Measurements from ENCODE around the gene NTSR1. TPM values are rescaled to one million over a fixed set of nuclear protein-coding genes. Genes with fewer than 3 reads are reported as not detected.

The NTSR1 gene
- total and polyA plus RNA-seq, 4 donors, result 1.3 to 6.1 (median 3.9) TPM

GRCh38 chr20:62712606-62713005, 4.0 kb downstream of the NTSR1 start:
- WGBS (ENCODE audit: insufficient coverage), result 90% methylated on average over 7 of the region's 8 CpGs
- DNase-seq (ENCODE audit: low read depth in 4 of 6, low spot score in 6 of 6), result no peak
- Histone ChIP-seq H3K4me1 (ENCODE audit: control insufficient read depth, insufficient read depth, low read length) (peaks cover 20% of the 10 kb centered on the region), H3K27me3 (ENCODE audit: control insufficient read depth, insufficient read depth, low read length) (peaks cover 43% of the 10 kb centered on the region), H3K9me3 (ENCODE audit: control insufficient read depth, insufficient read depth, low read length) (no peaks in the 10 kb centered on the region), H3K36me3 (ENCODE audit: control insufficient read depth, insufficient read depth, low read length) (no peaks in the 10 kb centered on the region), H3K4me3 (ENCODE audit: low read depth, low read length) (no peak overlapping the region), H3K27ac (ENCODE audit: low read depth, low read length) (no peak overlapping the region)

- H3K27me3 ChIP-seq (ENCODE audit: control insufficient read depth, insufficient read depth, low read length), result peaks cover 37% of the 10 kb centered on the region
- peaks cover 13% of the 10 kb centered on the region for H3K4me1 ChIP-seq (ENCODE audit: control insufficient read depth, insufficient read depth, low read length)
- H3K27ac ChIP-seq (ENCODE audit: low read depth, low read length), result no peak overlapping the region
- no peak for DNase-seq (ENCODE audit: low read depth in 4 of 6, low spot score in 6 of 6)
- no peak overlapping the region for H3K4me3 ChIP-seq (ENCODE audit: low read depth, low read length)
- H3K9me3 ChIP-seq (ENCODE audit: control insufficient read depth, insufficient read depth, low read length), result no peaks in the 10 kb centered on the region
- H3K36me3 ChIP-seq (ENCODE audit: control insufficient read depth, insufficient read depth, low read length), result no peaks in the 10 kb centered on the region
- 97% methylated on average over 6 of the region's 10 CpGs for WGBS (ENCODE audit: insufficient coverage)
These were observed 5.4 kb downstream of the NTSR1 start for GRCh38 chr20:62714006-62714405.

GRCh38 chr20:62714799-62715198, 6.2 kb downstream of the NTSR1 start:
- H3K27me3 ChIP-seq (ENCODE audit: control insufficient read depth, insufficient read depth, low read length), result peaks cover 29% of the 10 kb centered on the region
- peaks cover 2% of the 10 kb centered on the region for H3K9me3 ChIP-seq (ENCODE audit: control insufficient read depth, insufficient read depth, low read length)
- no peak overlapping the region for H3K27ac ChIP-seq (ENCODE audit: low read depth, low read length)
- WGBS (ENCODE audit: insufficient coverage), result 92% methylated on average over 6 of the region's 6 CpGs
- H3K4me1 ChIP-seq (ENCODE audit: control insufficient read depth, insufficient read depth, low read length), result peaks cover 13% of the 10 kb centered on the region
- H3K36me3 ChIP-seq (ENCODE audit: control insufficient read depth, insufficient read depth, low read length), result no peaks in the 10 kb centered on the region
- no peak for DNase-seq (ENCODE audit: low read depth in 4 of 6, low spot score in 6 of 6)
- no peak overlapping the region for H3K4me3 ChIP-seq (ENCODE audit: low read depth, low read length)

GRCh38 chr20:62715201-62715600, 6.6 kb downstream of the NTSR1 start:
- peaks cover 25% of the 10 kb centered on the region for H3K27me3 ChIP-seq (ENCODE audit: control insufficient read depth, insufficient read depth, low read length)
- H3K9me3 ChIP-seq (ENCODE audit: control insufficient read depth, insufficient read depth, low read length), result peaks cover 5% of the 10 kb centered on the region
- 95% methylated on average over 10 of the region's 10 CpGs for WGBS (ENCODE audit: insufficient coverage)
- no peak overlapping the region for H3K27ac ChIP-seq (ENCODE audit: low read depth, low read length)
- DNase-seq (ENCODE audit: low read depth in 4 of 6, low spot score in 6 of 6), result no peak
- H3K4me1 ChIP-seq (ENCODE audit: control insufficient read depth, insufficient read depth, low read length), result peaks cover 12% of the 10 kb centered on the region
- no peaks in the 10 kb centered on the region for H3K36me3 ChIP-seq (ENCODE audit: control insufficient read depth, insufficient read depth, low read length)
- H3K4me3 ChIP-seq (ENCODE audit: low read depth, low read length), result no peak overlapping the region

GRCh38 chr20:62716198-62716940, 7.7 kb downstream of the NTSR1 start:
- DNase-seq (ENCODE audit: low read depth in 4 of 6, low spot score in 6 of 6), result no peak
- 77% methylated on average over 29 of the region's 30 CpGs for WGBS (ENCODE audit: insufficient coverage)
- Histone ChIP-seq H3K4me1 (ENCODE audit: control insufficient read depth, insufficient read depth, low read length) (peaks cover 8% of the 10 kb centered on the region), H3K27me3 (ENCODE audit: control insufficient read depth, insufficient read depth, low read length) (peaks cover 14% of the 10 kb centered on the region), H3K4me3 (ENCODE audit: low read depth, low read length) (no peak overlapping the region), H3K36me3 (ENCODE audit: control insufficient read depth, insufficient read depth, low read length) (no peaks in the 10 kb centered on the region), H3K27ac (ENCODE audit: low read depth, low read length) (no peak overlapping the region), H3K9me3 (ENCODE audit: control insufficient read depth, insufficient read depth, low read length) (peaks cover 7% of the 10 kb centered on the region)

GRCh38 chr20:62716941-62717310, 8.3 kb downstream of the NTSR1 start:
- H3K4me3 ChIP-seq (ENCODE audit: low read depth, low read length), result no peak overlapping the region
- peaks cover 3% of the 10 kb centered on the region for H3K4me1 ChIP-seq (ENCODE audit: control insufficient read depth, insufficient read depth, low read length)
- no peak overlapping the region for H3K27ac ChIP-seq (ENCODE audit: low read depth, low read length)
- WGBS (ENCODE audit: insufficient coverage), result 96% methylated on average over 10 of the region's 11 CpGs
- no peak for DNase-seq (ENCODE audit: low read depth in 4 of 6, low spot score in 6 of 6)
- H3K36me3 ChIP-seq (ENCODE audit: control insufficient read depth, insufficient read depth, low read length), result no peaks in the 10 kb centered on the region
- H3K27me3 ChIP-seq (ENCODE audit: control insufficient read depth, insufficient read depth, low read length), result peaks cover 10% of the 10 kb centered on the region
- H3K9me3 ChIP-seq (ENCODE audit: control insufficient read depth, insufficient read depth, low read length), result peaks cover 10% of the 10 kb centered on the region

- H3K4me1 ChIP-seq (ENCODE audit: control insufficient read depth, insufficient read depth, low read length), result no peaks in the 10 kb centered on the region
- H3K4me3 ChIP-seq (ENCODE audit: low read depth, low read length), result no peak overlapping the region
- DNase-seq (ENCODE audit: low read depth in 4 of 6, low spot score in 6 of 6), result no peak
- no peaks in the 10 kb centered on the region for H3K36me3 ChIP-seq (ENCODE audit: control insufficient read depth, insufficient read depth, low read length)
- H3K27ac ChIP-seq (ENCODE audit: low read depth, low read length), result no peak overlapping the region
- peaks cover 10% of the 10 kb centered on the region for H3K9me3 ChIP-seq (ENCODE audit: control insufficient read depth, insufficient read depth, low read length)
- peaks cover 10% of the 10 kb centered on the region for H3K27me3 ChIP-seq (ENCODE audit: control insufficient read depth, insufficient read depth, low read length)
- WGBS (ENCODE audit: insufficient coverage), result 71% methylated on average over 18 of the region's 18 CpGs
These were observed 9.3 kb downstream of the NTSR1 start for GRCh38 chr20:62717933-62718332.

GRCh38 chr20:62718546-62718945, 9.9 kb downstream of the NTSR1 start:
- H3K4me1 ChIP-seq (ENCODE audit: control insufficient read depth, insufficient read depth, low read length), result peaks cover 5% of the 10 kb centered on the region
- no peak for DNase-seq (ENCODE audit: low read depth in 4 of 6, low spot score in 6 of 6)
- H3K9me3 ChIP-seq (ENCODE audit: control insufficient read depth, insufficient read depth, low read length), result peaks cover 10% of the 10 kb centered on the region
- no peak overlapping the region for H3K4me3 ChIP-seq (ENCODE audit: low read depth, low read length)
- no peak overlapping the region for H3K27ac ChIP-seq (ENCODE audit: low read depth, low read length)
- H3K27me3 ChIP-seq (ENCODE audit: control insufficient read depth, insufficient read depth, low read length), result peaks cover 8% of the 10 kb centered on the region
- 52% methylated on average over 7 of the region's 12 CpGs for WGBS (ENCODE audit: insufficient coverage)
- no peaks in the 10 kb centered on the region for H3K36me3 ChIP-seq (ENCODE audit: control insufficient read depth, insufficient read depth, low read length)

GRCh38 chr20:62719250-62719935, 10.8 kb downstream of the NTSR1 start:
- 69% methylated on average over 12 of the region's 12 CpGs for WGBS (ENCODE audit: insufficient coverage)
- H3K27ac ChIP-seq (ENCODE audit: low read depth, low read length), result no peak overlapping the region

More at GRCh38 chr20:62719250-62719935, 10.8 kb downstream of the NTSR1 start:
- DNase-seq (ENCODE audit: low read depth in 4 of 6, low spot score in 6 of 6), result no peak
- Histone ChIP-seq H3K36me3 (ENCODE audit: control insufficient read depth, insufficient read depth, low read length) (no peaks in the 10 kb centered on the region), H3K27me3 (ENCODE audit: control insufficient read depth, insufficient read depth, low read length) (peaks cover 8% of the 10 kb centered on the region), H3K9me3 (ENCODE audit: control insufficient read depth, insufficient read depth, low read length) (peaks cover 10% of the 10 kb centered on the region), H3K4me3 (ENCODE audit: low read depth, low read length) (no peak overlapping the region), H3K4me1 (ENCODE audit: control insufficient read depth, insufficient read depth, low read length) (peaks cover 11% of the 10 kb centered on the region)

All from spinal cord (tissue), 10 donors.